Ishikawa (cell line): ENCODE results near the gene EDN2.

Experiments
- CEBPB ChIP-seq: IDR thresholded peaks from 2 replicates; pipeline ENCODE4 v1.6.1; 2012
- CREB1 ChIP-seq: IDR thresholded peaks from 2 replicates; pipeline ENCODE4 v1.6.1; 2012; ENCODE audit warnings: low read depth
- EGR1 ChIP-seq: IDR thresholded peaks from 2 replicates; pipeline ENCODE4 v1.6.1; 2012
- EP300 ChIP-seq: IDR thresholded peaks from 2 replicates; pipeline ENCODE4 v1.6.1; 2012; ENCODE audit warnings: borderline replicate concordance
- FOXM1 ChIP-seq: IDR thresholded peaks from 2 replicates; pipeline ENCODE4 v1.6.1; 2012; ENCODE audit warnings: low read depth, borderline replicate concordance
- MAX ChIP-seq: IDR thresholded peaks from 2 replicates; pipeline ENCODE4 v1.6.1; 2012
- NFIC ChIP-seq: IDR thresholded peaks from 2 replicates; pipeline ENCODE4 v1.6.1; 2012
- RAD21 ChIP-seq: IDR thresholded peaks from 2 replicates; pipeline ENCODE4 v1.6.1; 2012; ENCODE audit warnings: low read depth
- REST ChIP-seq: IDR thresholded peaks from 2 replicates; pipeline ENCODE4 v1.6.1; 2012; ENCODE audit warnings: low read depth, mild to moderate bottlenecking
- TAF1 ChIP-seq: IDR thresholded peaks from 2 replicates; pipeline ENCODE4 v1.6.1; 2012; ENCODE audit warnings: low read depth, mild to moderate bottlenecking
- TCF12 ChIP-seq: IDR thresholded peaks from 2 replicates; pipeline ENCODE4 v1.6.1; 2012; ENCODE audit warnings: low read depth
- TEAD4 ChIP-seq: IDR thresholded peaks from 2 replicates; pipeline ENCODE4 v1.6.1; 2012
- USF1 ChIP-seq: IDR thresholded peaks from 2 replicates; pipeline ENCODE4 v1.6.1; 2012
- YY1 ChIP-seq: IDR thresholded peaks from 2 replicates; pipeline ENCODE4 v1.6.1; 2012; ENCODE audit warnings: low read depth
- ZBTB7A ChIP-seq: IDR thresholded peaks from 2 replicates; pipeline ENCODE4 v1.6.1; 2012; ENCODE audit warnings: low read depth

The EDN2 gene

GRCh38 chr1:41464885-41465284, 19.6 kb downstream of the EDN2 start:
- TF ChIP-seq MAX, result no peak
- TF ChIP-seq EP300, result no peak
- no peak for TF ChIP-seq REST
- TF ChIP-seq FOXM1, result no peak
- no peak for TF ChIP-seq TCF12
- no peak for TF ChIP-seq CREB1
- no peak for TF ChIP-seq YY1
- no peak for TF ChIP-seq TAF1
- TF ChIP-seq TEAD4, result no peak
- no peak for TF ChIP-seq ZBTB7A
- no peak for TF ChIP-seq RAD21
- no peak for TF ChIP-seq USF1
- TF ChIP-seq NFIC, result no peak

GRCh38 chr1:41463516-41463915, 21.0 kb downstream of the EDN2 start:
- TF ChIP-seq EGR1 (no peak), REST (no peak), RAD21 (no peak), USF1 (no peak), CREB1 (no peak), TAF1 (no peak), YY1 (no peak), CEBPB (no peak), ZBTB7A (no peak), TCF12 (no peak), EP300 (no peak), FOXM1 (no peak)

- TF ChIP-seq RAD21, result no peak
Observed at GRCh38 chr1:41462680-41463004, 21.8 kb downstream of the EDN2 start.

GRCh38 chr1:41461790-41462679, 22.4 kb downstream of the EDN2 start:
- TF ChIP-seq REST (no peak), CEBPB (no peak), NFIC (no peak), CREB1 (no peak), RAD21 (no peak), FOXM1 (no peak), TAF1 (no peak), TCF12 (no peak), ZBTB7A (no peak), MAX (no peak), EP300 (no peak), EGR1 (no peak), USF1 (no peak), YY1 (no peak), TEAD4 (no peak)
